CD14-positive monocyte (primary cell): ENCODE measurements around the gene CLRN3. TPM values are rescaled to one million over a fixed set of nuclear protein-coding genes. Genes with fewer than 3 reads are reported as not detected.

Source experiments
- DNase-seq, 3 donors: peaks; one replicate each; pipeline ENCODE4 v3.0.0-alpha.2; 2011 to 2022
- H2AFZ ChIP-seq: 2 replicates; pipeline ENCODE4 v1.6.0; 2012; ENCODE audit warnings: mild to moderate bottlenecking, low read depth, low read length, inconsistent platforms; ENCODE audit not compliant: insufficient read depth, poor library complexity, severe bottlenecking
- H3K27ac ChIP-seq, 2 donors: 1 replicate in 1 of 2; 2 replicates in 1 of 2; pipeline ENCODE4 v1.5.1; 2012 to 2013; ENCODE audit warnings: low read length in 2 of 2, control low read depth in 1 of 2, inconsistent platforms in 1 of 2, low read depth in 1 of 2, mild to moderate bottlenecking in 1 of 2
- H3K27me3 ChIP-seq, 2 donors: one replicate each; pipeline versions ENCODE4 v1.6.0 to v1.6.1; 2011 to 2013; ENCODE audit warnings: low read length in 2 of 2; ENCODE audit not compliant: control insufficient read depth in 2 of 2, insufficient read depth in 2 of 2
- H3K36me3 ChIP-seq, 2 donors: replicated peaks in 1 of 2; 1 replicate in 1 of 2; 2 replicates in 1 of 2; pipeline versions ENCODE4 v1.5.1 to v1.6.1; 2012 to 2013; ENCODE audit warnings: low read length in 2 of 2, control low read depth in 1 of 2, inconsistent platforms in 1 of 2, mild to moderate bottlenecking in 1 of 2; ENCODE audit not compliant: insufficient read depth in 2 of 2, control insufficient read depth in 1 of 2
- H3K4me1 ChIP-seq, 2 donors: 1 replicate in 1 of 2; 2 replicates in 1 of 2; pipeline versions ENCODE4 v1.5.1 to v1.6.1; 2012 to 2013; ENCODE audit warnings: low read length in 2 of 2, control low read depth in 1 of 2, inconsistent platforms in 1 of 2, mild to moderate bottlenecking in 1 of 2, moderate library complexity in 1 of 2; ENCODE audit not compliant: insufficient read depth in 2 of 2, control insufficient read depth in 1 of 2
- H3K4me2 ChIP-seq: replicated peaks from 2 replicates; pipeline ENCODE3; 2012; ENCODE audit warnings: low read length, moderate library complexity, mild to moderate bottlenecking; ENCODE audit not compliant: poor library complexity, severe bottlenecking; ENCODE audit errors: extremely low read depth
- H3K4me3 ChIP-seq, 3 experiments: fragments of 200-600 bp in 1 of 3; sonication (generic) in 1 of 3; replicated peaks in 1 of 3; 1 replicate in 2 of 3; 2 replicates in 1 of 3; pipeline ENCODE4 v1.5.1; 2011 to 2013; ENCODE audit warnings: low read length in 3 of 3, mild to moderate bottlenecking in 3 of 3, control low read depth in 2 of 3, low read depth in 2 of 3, inconsistent platforms in 1 of 3, moderate library complexity in 1 of 3
- H3K79me2 ChIP-seq: 2 replicates; pipeline ENCODE4 v1.6.0; 2012; ENCODE audit warnings: mild to moderate bottlenecking, control low read depth, inconsistent platforms, low read length, moderate library complexity; ENCODE audit not compliant: insufficient read depth
- H3K9ac ChIP-seq: 2 replicates; pipeline ENCODE4 v1.6.0; 2017; ENCODE audit warnings: low read length, mild to moderate bottlenecking; ENCODE audit not compliant: insufficient read depth, poor library complexity, severe bottlenecking
- H3K9me3 ChIP-seq, 2 donors: replicated peaks in 1 of 2; 1 replicate in 1 of 2; 2 replicates in 1 of 2; pipeline versions ENCODE4 v1.5.1 to v1.6.1; 2012 to 2013; ENCODE audit warnings: low read length in 2 of 2, control low read depth in 1 of 2; ENCODE audit not compliant: control insufficient read depth in 1 of 2, insufficient read depth in 1 of 2
- H4K20me1 ChIP-seq: 2 replicates; pipeline ENCODE4 v1.6.0; 2012; ENCODE audit warnings: mild to moderate bottlenecking, low read length, control low read depth, moderate library complexity; ENCODE audit not compliant: insufficient read depth
- H3K27ac Mint-ChIP-seq, 7 donors: one replicate each; pipeline ENCODE4 v1.8.0; 2020; ENCODE audit warnings: mild to moderate bottlenecking in 7 of 7, mixed read lengths in 7 of 7, moderate library complexity in 6 of 7, inconsistent platforms in 2 of 7
- H3K27me3 Mint-ChIP-seq, 3 donors: one replicate each; pipeline ENCODE4 v1.8.0; 2021 to 2022; ENCODE audit warnings: low read depth in 3 of 3, mild to moderate bottlenecking in 3 of 3, mixed read lengths in 3 of 3, moderate library complexity in 3 of 3, inconsistent platforms in 1 of 3
- H3K36me3 Mint-ChIP-seq, 2 donors: one replicate each; pipeline ENCODE4 v1.8.0; 2020; ENCODE audit warnings: mixed read lengths in 2 of 2, inconsistent platforms in 1 of 2, mild to moderate bottlenecking in 1 of 2
- H3K4me1 Mint-ChIP-seq: one replicate; pipeline ENCODE4 v1.8.0; 2020; ENCODE audit warnings: mild to moderate bottlenecking, mixed read lengths
- H3K4me3 Mint-ChIP-seq, 2 donors: one replicate each; pipeline ENCODE4 v1.8.0; 2020; ENCODE audit warnings: mild to moderate bottlenecking in 2 of 2, mixed read lengths in 2 of 2, moderate library complexity in 1 of 2
- H3K9me3 Mint-ChIP-seq, 7 donors: one replicate each; pipeline ENCODE4 v1.8.0; 2020 to 2022; ENCODE audit warnings: mixed read lengths in 7 of 7, mild to moderate bottlenecking in 6 of 7, moderate library complexity in 6 of 7, inconsistent platforms in 2 of 7
- CTCF ChIP-seq: fragments of 200-600 bp; IDR thresholded peaks from one replicate; pipeline ENCODE4 v1.8.0; 2022; ENCODE audit warnings: antibody characterized with exemption, mild to moderate bottlenecking
- WGBS: methylation state at CpG from one replicate; pipeline ENCODE4 v1.1.5; 2013; ENCODE audit warnings: missing lambda C conversion rate; ENCODE audit not compliant: insufficient coverage; 5-methylcytosine and 5-hydroxymethylcytosine counted together
- intact Hi-C, 2 donors: fragments of 100-400 bp; cut with micrococcal nuclease; formaldehyde crosslinking; loops; one replicate each; pipeline versions ENCODE4 v1.15.0 to v1.15.1; 2023
- polyA plus RNA-seq, 3 donors: library from polyadenylated mRNA; depleted of rRNA in 1 of 3; unstranded in 2 of 3; stranded (reverse) in 1 of 3; fragments of 300-500 nt in 2 of 3; fragments of >200 nt in 1 of 3; fragmentation: Illumina TruSeq in 2 of 3; gene quantifications; 1 replicate in 2 of 3; 2 replicates in 1 of 3; pipeline ENCODE4 v1.2.3, GENCODE V29; 2012 to 2021

CLRN3 gene
- polyA plus RNA-seq, 3 donors: 0.16 TPM; not detected in 2

GRCh38 chr10:127887541-127888415 lies 5.0 kb downstream of the CLRN3 start:
- WGBS: 96% methylated on average over 14 of the region's 16 CpGs
- Histone ChIP-seq H3K9ac (no peak overlapping the region), H3K9me3 (no peaks in the 10 kb centered on the region), H3K4me1 (peaks cover 67% of the 10 kb centered on the region in 2 donors), H3K27ac (no peak overlapping the region), H3K4me3 (no peak overlapping the region), H3K79me2 (no peaks in the 10 kb centered on the region), H2AFZ (no peak overlapping the region), H3K27me3 (no peaks in the 10 kb centered on the region), H4K20me1 (no peaks in the 10 kb centered on the region), H3K4me2 (no peak overlapping the region), H3K36me3 (no peaks in the 10 kb centered on the region)
- intact Hi-C loops: no loop called here
- Mint-ChIP-seq H3K9me3 (peaks cover 0 to 3% (median 0%) of the 10 kb centered on the region in 7 donors), H3K27me3 (peaks cover 0 to 1% (median 0%) of the 10 kb centered on the region in 3 donors), H3K36me3 (no peaks in the 10 kb centered on the region), H3K4me3 (no peak overlapping the region), H3K4me1 (peaks cover 60% of the 10 kb centered on the region), H3K27ac (peak overlapping the region in 1 of 7 donors; percentile 37)
- DNase-seq: no peak
- TF ChIP-seq CTCF: no peak

GRCh38 chr10:127886371-127887051 lies 6.2 kb downstream of the CLRN3 start:
- Mint-ChIP-seq H3K4me1 (peaks cover 71% of the 10 kb centered on the region), H3K36me3 (no peaks in the 10 kb centered on the region), H3K4me3 (no peak overlapping the region), H3K27me3 (peaks cover 0 to 1% (median 0%) of the 10 kb centered on the region in 3 donors), H3K27ac (no peak overlapping the region), H3K9me3 (peaks cover 0 to 3% (median 0%) of the 10 kb centered on the region in 7 donors)
- Histone ChIP-seq H3K4me1 (peaks cover 74 to 79% of the 10 kb centered on the region in 2 donors), H2AFZ (no peak overlapping the region), H3K4me2 (no peak overlapping the region), H3K79me2 (no peaks in the 10 kb centered on the region), H3K9ac (no peak overlapping the region), H3K27me3 (no peaks in the 10 kb centered on the region), H3K9me3 (no peaks in the 10 kb centered on the region), H3K27ac (no peak overlapping the region), H3K4me3 (no peak overlapping the region), H3K36me3 (no peaks in the 10 kb centered on the region), H4K20me1 (no peaks in the 10 kb centered on the region)
- peak in 1 of 3 donors; percentile 29 for DNase-seq
- TF ChIP-seq CTCF: no peak
- 71% methylated on average over 7 of the region's 12 CpGs for WGBS
- intact Hi-C loops: no loop called here
